Erythroblast (primary cell): ENCODE results near the gene GGT7.

ENCODE experiments used
- GATA1 ChIP-seq: IDR thresholded peaks from 2 replicates; pipeline ENCODE4 v1.6.1; 2011; ENCODE audit warnings: low read depth, mild to moderate bottlenecking, control low read depth, low read length, moderate library complexity
- POLR2A ChIP-seq: IDR thresholded peaks from 2 replicates; pipeline ENCODE4 v1.6.1; 2011; ENCODE audit warnings: mild to moderate bottlenecking, low read length

DNA sequence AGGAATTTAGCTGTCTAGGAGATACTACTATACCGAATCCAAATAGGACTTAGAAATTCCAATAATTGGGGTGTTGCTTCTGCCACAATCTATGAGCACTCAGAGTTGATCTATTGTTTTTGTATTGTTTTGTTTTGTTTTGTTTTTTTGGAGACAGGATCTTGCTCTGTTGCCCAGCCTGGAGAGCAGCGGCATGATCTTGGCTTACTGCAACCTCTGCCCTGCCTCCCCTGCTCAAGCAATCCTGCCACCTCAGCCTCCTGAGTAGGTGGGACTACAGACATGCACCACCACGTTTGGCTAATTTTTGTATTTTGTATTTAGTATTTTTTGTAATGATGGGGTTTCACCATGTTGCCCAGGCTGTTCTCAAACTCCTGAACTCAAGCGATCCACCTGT, 11.2 kb upstream of the GGT7 start:
- TF ChIP-seq POLR2A (no peak), GATA1 (no peak)
